GM03348 (cell line): ENCODE results near the gene NCF4.

Source experiments
- DNase-seq: peaks from one replicate; pipeline ENCODE4 v3.0.0; 2012; ENCODE audit warnings: low spot score

The NCF4 gene

DNA sequence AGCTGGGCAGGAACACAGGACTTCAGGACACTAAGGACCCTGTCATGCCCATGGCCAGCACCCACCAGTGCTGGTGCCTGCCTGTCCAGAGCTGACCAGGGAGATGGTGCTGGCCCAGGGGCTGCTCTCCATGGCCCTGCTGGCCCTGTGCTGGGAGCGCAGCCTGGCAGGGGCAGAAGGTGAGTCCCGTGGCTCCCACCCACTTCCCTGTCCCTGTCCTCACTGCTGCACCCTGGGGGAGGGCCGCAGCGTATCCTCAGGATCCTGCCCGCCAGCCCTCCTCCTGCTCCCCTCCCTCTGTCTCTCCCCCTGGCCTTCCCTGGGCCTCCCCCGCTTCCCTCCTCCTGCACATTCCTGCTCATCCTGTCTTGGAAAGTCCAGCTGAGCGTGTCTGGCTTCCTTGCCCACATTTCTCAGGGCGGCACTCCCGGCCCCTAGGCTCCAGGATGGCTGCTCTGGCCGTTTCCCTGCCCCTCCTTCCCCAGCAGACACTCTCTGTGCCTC lies 61.4 kb downstream of the NCF4 start:
- peak; percentile 62 for DNase-seq

DNA sequence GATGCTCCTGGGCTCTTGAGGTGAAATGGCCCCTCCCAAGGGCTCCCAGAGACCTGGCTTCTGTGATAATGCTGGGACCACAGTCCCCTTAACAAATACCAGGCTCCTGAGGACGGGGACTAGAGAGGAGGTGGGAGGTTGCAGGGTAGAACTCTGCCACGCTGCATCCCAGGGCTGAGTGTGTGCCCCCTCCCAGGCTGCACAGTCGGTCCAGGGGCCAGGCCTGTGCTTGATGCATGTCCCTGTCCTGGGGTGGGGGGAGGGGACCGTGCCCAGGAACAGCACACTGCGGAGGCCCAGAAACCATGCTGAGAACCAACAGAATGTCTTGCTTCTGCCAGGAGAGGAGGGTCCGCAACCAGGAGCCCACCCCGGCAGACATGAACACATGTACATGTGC lies 61.9 kb downstream of the NCF4 start:
- DNase-seq: no peak

DNA sequence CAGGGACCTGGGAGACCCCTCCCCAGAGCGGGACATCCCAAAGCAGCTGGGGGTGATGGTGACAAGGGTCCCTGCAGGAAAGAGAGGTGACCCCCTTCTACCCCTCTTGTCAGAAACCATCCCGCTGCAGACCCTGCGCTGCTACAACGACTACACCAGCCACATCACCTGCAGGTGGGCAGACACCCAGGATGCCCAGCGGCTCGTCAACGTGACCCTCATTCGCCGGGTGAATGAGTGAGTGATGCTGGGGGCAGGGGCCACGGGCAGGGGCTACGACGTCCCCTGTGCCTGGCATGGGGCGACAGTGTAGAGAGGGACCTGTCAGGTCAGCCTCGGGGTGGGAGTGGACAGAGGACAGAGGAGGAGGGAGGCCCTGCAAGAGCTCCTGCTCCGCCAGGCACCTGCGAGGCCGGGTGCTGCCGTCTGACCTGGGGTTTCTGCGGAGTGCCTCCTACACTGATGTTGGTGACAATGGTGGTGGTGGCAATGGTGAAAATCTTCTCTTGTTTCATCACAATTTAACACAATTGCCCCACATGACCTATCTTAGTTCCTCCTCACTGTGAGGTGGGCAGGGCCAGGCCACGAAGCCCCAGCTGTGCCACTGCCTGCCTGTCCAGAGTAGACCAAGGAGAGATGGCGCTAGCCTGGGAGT lies 62.5 kb downstream of the NCF4 start:
- no peak for DNase-seq

DNA sequence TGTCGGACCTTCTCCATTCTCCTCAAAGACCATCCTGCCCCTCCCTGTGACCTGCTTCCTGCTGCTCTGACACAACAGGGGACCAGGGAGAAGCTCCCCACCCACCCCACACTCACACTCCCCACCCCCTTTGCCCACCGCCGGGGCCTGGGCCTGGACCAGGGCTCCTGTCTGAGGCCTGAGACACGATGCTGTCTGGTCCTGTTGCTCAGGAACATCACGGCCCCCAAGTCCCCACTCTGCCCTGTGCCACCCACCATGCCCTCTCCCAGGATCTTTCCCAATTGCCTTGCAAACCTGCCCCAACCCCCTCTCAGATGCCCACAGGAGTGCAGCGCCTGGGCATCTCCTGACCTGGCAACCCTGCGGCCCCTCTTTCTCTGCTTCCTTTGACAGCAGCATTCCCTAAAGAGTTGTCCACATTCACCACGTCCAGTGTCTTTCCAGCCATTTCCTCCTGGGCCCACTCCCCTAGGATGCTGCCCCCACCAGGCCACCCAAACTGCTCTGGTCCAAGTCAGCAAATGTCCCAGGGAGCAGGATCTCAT lies 63.4 kb downstream of the NCF4 start:
- no peak for DNase-seq

DNA sequence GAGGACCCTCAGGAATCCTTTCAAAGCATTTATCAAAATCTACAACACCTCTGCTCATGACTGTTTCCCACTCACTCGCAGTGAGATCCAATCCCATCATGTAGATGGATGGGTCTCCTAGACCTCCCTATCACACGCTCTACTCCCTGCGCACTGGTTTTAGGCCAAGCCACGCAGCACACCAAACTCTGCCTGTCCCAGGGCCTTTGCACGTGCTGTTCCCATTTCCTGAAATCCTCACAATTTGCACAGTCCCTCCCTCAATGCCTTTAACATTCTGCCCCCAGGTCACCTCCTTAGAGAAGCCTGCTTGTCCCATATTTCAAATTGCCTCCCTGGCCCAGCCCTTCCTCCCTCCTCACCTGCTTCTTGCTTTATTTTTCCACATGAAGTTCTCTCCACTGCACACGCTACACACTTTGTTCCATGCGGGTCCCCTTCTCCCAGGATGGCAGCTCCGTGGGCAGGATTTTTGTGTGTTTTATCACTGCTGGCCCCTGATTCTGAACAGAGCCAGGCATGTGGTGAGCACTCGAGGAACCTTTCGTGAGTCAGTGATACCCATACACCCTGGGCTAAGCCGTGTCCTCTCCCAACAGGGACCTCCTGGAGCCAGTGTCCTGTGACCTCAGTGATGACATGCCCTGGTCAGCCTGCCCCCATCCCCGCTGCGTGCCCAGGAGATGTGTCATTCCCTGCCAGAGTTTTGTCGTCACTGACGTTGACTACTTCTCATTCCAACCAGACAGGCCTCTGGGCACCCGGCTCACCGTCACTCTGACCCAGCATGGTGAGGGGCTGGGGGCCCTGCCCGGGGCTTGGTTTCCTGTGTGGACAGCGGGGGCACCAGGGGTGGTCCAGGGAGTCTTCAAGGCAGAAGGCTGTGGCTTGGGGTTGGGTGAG lies 64.8 kb downstream of the NCF4 start:
- DNase-seq: no peak

DNA sequence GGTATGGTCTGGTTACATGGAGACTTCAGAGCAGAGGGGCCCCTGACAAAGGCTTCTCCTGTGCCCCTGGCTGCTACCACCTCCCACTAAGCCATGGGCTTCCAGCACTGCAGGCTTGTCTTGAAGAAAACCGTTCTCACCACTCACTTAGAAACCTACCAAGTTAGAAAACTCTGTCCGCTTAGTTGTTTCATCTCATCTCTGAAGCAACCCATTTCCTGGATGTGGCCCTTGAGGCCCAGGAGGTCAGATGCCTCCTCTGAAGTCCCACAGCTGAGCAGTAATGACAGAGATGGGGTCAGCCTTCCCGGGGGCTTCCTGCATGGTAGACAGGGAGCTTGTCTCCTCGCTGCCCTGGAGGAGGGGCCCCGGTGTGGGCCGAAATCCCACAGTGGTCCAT lies 65.5 kb downstream of the NCF4 start:
- no peak for DNase-seq

DNA sequence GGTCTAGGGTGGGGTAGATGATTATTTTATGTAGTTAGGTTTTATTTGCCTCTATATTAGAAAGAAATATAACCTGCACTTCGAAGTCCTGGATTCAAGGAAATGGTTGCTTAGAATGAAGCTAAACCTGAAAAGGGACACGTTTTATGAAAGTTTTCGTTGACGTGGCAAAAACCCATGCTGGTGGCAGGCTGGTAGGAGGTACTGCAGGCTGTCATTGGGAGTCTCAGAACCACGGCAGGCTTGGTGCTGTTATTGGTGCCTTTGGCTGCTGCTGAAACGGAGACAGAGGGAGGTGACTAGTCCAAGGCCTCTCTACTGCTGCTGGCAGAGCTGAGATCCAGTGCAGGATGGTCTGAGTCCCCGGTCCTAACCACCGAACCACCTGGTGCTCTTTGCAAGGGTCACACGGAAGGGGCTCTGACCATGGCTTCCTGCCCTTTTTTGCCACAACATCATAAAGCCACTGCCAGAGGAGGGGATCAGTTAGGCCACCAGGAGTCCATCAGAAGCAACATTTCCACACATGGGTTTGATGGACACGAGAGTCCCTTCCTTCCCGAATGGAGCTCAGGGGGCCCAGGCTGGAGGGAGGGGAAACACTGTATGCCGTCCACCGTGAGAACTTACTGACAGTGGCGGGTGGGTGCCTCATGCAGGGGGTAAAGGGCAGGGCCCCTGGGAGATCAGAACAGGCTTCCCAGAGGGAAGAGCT lies 66.1 kb downstream of the NCF4 start:
- DNase-seq: no peak
